Measurements from ENCODE around the gene UGGT2.

Gene UGGT2

DNA sequence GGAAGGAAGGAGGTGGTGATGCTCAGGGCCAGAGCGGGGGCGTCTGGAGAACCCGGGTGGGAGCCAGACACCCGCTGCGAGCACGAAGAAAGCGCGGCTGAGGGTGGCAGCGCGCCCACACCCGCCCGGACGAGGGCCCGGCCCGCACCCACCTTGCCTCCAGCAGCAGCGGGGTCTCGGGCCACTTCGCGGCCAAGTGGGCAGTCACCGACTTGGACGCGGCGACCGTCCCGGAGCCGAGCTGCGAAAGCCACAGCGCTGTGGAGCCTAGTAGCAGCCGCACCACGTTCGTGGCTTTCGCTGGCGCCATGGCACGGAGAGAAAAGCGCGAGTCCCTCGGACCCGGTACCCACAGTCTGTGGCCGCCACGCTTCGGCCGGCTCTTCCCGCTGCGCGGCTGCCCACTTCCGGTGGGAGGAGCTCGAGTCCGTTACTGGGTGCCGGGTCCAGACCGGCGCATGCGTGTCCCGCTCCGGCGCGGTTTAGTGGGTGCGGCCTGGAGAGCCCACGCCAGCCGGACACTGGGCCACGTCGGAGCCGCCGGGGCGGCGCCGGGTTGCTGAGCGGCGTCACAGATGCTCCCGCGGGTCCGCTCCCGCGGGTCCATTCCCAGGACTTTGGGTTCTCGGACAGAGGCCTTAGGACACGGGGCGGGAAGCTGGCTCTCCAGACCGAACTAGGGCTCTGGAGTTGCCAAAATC, at the start of gene UGGT2:
Gene UGGT2 (minus strand): TSS at position 399 of the 701 bp plus-strand sequence. CDS start 89 bp downstream, at position 310.
- H3K27ac ChIP-seq, result peak within 1 kb of the TSS; percentile 80
- TF ChIP-seq ZFX (IDR thresholded peaks at IDR 0.05) (peak; percentile 42), CTCF (conservative IDR thresholded peaks at IDR 0.05) (no peak)

GRCh38 chr13:96100457-96101220, 47.4 kb upstream of the UGGT2 start:
- TF ChIP-seq ZFX (IDR thresholded peaks at IDR 0.05) (no peak), CTCF (conservative IDR thresholded peaks at IDR 0.05) (no peak)
- no peak overlapping the region for H3K27ac ChIP-seq

DNA sequence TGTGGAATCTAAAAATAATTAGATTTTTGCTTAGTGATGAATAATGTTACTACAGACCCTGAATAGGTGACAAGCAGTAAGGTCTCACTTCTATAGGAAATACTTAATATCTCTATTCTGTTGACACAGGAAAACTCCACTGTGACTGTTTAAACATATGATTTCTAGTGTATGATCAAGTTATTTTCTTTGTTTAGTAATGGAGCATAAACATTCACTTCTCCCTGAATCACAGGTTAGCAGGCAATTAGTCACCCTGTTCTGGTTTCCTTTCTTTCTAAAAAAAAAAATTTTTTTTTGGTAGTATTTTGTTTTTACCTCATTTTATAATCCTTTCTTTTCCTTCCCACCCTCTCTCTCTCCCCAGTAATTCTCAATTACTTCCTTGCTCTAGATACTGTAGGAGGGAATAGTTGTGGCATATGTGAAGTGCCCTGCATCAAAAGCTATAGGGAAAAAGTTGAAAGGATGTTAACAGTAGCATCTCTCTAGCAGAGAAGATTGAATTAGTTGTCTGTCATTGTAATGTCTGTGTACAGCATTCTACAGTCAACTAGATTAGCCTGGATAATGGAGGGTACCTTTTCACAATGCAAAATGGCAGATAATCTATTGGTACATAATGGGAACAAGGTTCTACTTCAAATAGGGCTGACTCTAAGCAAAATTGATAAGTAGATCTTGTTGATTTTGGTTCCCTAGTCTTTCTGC, 40.2 kb upstream of the UGGT2 start:
- TF ChIP-seq CTCF (conservative IDR thresholded peaks at IDR 0.05) (no peak), ZFX (IDR thresholded peaks at IDR 0.05) (no peak)
- H3K27ac ChIP-seq, result no peak overlapping the region

DNA sequence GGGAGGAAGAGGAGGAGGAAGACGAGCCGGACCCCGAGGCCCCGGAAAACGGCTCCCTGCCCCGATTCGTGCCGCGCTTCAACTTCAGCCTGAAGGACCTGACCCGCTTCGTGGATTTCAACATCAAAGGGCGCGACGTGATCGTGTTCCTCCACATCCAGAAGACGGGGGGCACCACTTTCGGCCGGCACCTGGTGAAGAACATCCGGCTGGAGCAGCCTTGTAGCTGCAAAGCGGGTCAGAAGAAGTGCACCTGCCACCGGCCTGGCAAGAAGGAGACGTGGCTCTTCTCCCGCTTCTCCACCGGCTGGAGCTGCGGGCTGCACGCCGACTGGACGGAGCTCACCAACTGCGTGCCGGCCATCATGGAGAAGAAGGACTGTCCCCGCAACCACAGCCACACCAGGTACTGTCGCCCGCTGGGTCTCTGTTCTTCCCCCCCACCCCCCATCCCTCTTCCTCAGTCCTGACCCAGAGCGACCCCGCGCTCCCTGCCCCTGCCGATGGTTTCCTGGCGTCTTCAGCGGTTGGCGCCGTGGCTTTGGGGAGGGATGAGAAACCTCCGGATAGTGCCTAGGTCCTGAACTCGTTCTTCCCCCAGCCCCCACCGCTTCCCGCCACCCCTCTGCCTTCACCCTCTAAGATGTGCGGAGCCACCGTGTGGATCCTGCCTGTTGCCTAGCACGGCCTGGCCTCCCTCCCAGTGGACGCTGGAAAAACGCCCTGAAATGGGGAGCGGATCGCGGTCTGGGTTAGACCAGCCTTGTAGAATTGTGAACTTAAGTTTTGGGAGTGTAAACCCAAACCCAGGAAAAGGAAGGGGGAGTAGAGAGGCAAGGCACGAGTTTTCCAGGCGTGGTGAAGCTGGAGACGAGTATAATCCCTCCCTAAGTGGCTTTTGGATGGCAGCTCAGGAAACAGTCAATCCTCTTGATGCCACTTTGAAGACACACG, 38.2 kb upstream of the UGGT2 start:
- H3K27ac ChIP-seq, result no peak overlapping the region
- TF ChIP-seq ZFX (IDR thresholded peaks at IDR 0.05) (no peak), CTCF (conservative IDR thresholded peaks at IDR 0.05) (no peak)

DNA sequence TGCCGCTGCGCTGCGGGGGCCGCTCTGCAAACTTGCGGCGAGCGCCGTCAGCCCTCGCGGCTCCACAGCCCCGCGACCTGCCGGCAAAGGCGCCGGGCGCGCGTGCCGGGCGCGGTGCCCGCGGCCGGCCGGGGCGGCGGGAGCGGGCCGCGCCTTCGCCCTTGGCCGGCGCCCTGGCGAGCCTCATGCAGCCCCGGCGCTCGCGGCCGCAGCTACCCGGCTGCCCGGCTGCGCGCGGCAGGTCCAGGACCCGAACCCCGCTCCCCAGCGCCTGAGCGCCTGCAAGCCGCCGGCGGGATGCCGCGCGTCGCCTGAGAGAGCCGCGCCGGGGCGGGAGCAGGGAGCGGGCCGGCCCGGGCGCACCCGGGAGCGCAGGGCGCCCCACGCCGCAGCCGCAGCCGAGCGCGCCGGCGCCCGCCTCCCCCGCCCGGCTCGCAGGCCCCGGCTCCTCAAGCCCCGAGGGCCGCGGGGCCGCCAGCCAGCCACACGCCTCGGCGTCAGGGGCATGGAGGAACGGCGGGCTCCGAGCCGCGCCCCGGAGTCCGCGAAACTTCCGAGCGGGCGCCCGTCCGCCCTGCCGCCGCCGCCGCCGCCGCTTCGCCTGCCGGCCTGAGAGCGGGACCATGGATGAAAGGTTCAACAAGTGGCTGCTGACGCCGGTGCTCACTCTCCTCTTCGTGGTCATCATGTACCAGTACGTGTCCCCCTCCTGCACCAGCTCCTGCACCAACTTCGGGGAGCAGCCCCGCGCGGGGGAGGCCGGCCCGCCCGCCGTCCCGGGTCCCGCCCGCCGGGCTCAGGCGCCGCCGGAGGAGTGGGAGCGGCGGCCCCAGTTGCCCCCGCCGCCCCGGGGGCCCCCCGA, 37.3 kb upstream of the UGGT2 start:
- TF ChIP-seq CTCF (conservative IDR thresholded peaks at IDR 0.05), result no peak
- no peak for TF ChIP-seq ZFX (IDR thresholded peaks at IDR 0.05)

GRCh38 chr13:96089749-96090239, 36.6 kb upstream of the UGGT2 start, which contains the start of gene HS6ST3:
Gene HS6ST3 (plus strand): TSS chr13:96090107.
- no peak within 1 kb of the TSS for H3K27ac ChIP-seq
- TF ChIP-seq ZFX (IDR thresholded peaks at IDR 0.05) (no peak), CTCF (conservative IDR thresholded peaks at IDR 0.05) (no peak)

More for the DNA sequence above, 37.3 kb upstream of the UGGT2 start:
- no peak overlapping the region for H3K27ac ChIP-seq

Data from C4-2B (cell line).